Endothelial cell of umbilical vein (primary cell): ENCODE data around the gene TLR8. TPM values are rescaled to one million over a fixed set of nuclear protein-coding genes. Genes with fewer than 3 reads are reported as not detected.
A peak's percentile ranks its signal among the peaks of the same experiment; 100 is the strongest.

Experiments
- BruUV-seq: library from RNA; stranded (reverse); fragments of 400-500 nt; replicated peaks from 2 replicates; lab custom pipeline; 2021; lab: Mats Ljungman, UMichigan
- CTCF ChIA-PET: fragments of 300-600, 350-600 bp; sonication (Branson Sonifier 250); formaldehyde crosslinking; loops from one replicate; lab custom pipeline; 2021; ENCODE audit warnings: antibody characterized with exemption, inconsistent platforms; lab: Charles Lee
- POLR2A ChIA-PET: fragments of 300-600, 350-600 bp; sonication (Branson Sonifier 250); formaldehyde crosslinking; loops from one replicate; lab custom pipeline; 2021; ENCODE audit warnings: antibody characterized with exemption, inconsistent platforms; lab: Charles Lee
- DNase-seq: peaks from one replicate; pipeline ENCODE4 v3.0.0-alpha.2; 2011; ENCODE audit warnings: low read depth, low spot score
- FAIRE-seq: peaks from 2 replicates; lab custom pipeline; 2011; peaks lifted over from hg19 to GRCh38; lab: Jason Lieb, UNC
- H2AFZ ChIP-seq: 2 replicates; pipeline ENCODE4 v1.6.0; 2012; ENCODE audit warnings: low read depth, low read length, control low read depth, inconsistent platforms
- H3K27ac ChIP-seq: 2 replicates; pipeline ENCODE4 v1.5.1; 2011; ENCODE audit warnings: low read depth, mild to moderate bottlenecking, control low read depth, low read length, moderate library complexity; ENCODE audit not compliant: insufficient read depth
- H3K27me3 ChIP-seq, 2 experiments: 2 replicates each; pipeline versions ENCODE4 v1.6.0 to v1.6.1; 2011; ENCODE audit warnings: low read length in 2 of 2, mixed read lengths in 1 of 2; ENCODE audit not compliant: control insufficient read depth in 2 of 2, insufficient read depth in 2 of 2
- H3K36me3 ChIP-seq, 2 experiments: 2 replicates in 1 of 2; 3 replicates in 1 of 2; pipeline ENCODE4 v1.5.1; 2011; ENCODE audit warnings: low read length in 2 of 2, mild to moderate bottlenecking in 1 of 2, moderate library complexity in 1 of 2; ENCODE audit not compliant: control insufficient read depth in 2 of 2, insufficient read depth in 2 of 2; ENCODE audit errors: extremely low read depth in 1 of 2
- H3K4me1 ChIP-seq: 3 replicates; pipeline ENCODE4 v1.5.1; 2011; ENCODE audit warnings: mild to moderate bottlenecking, low read length; ENCODE audit not compliant: control insufficient read depth, insufficient read depth; ENCODE audit errors: extremely low read depth
- H3K4me2 ChIP-seq: 2 replicates; pipeline ENCODE4 v1.6.1; 2011; ENCODE audit warnings: low read length, control low read depth, mixed read lengths; ENCODE audit not compliant: insufficient read depth
- H3K4me3 ChIP-seq, 3 experiments: fragments of 200-600 bp in 1 of 3; sonication (generic), shearing (Covaris generic) in 1 of 3; replicated peaks in 1 of 3; 2 replicates each; pipeline ENCODE4 v1.5.1; 2011 to 2016; ENCODE audit warnings: control low read depth in 3 of 3, low read length in 3 of 3, mild to moderate bottlenecking in 2 of 3, inconsistent platforms in 1 of 3, low read depth in 1 of 3, moderate library complexity in 1 of 3; ENCODE audit not compliant: insufficient read depth in 1 of 3
- H3K79me2 ChIP-seq: 2 replicates; pipeline ENCODE4 v1.6.0; 2012; ENCODE audit warnings: low read length, inconsistent platforms; ENCODE audit not compliant: control insufficient read depth, insufficient read depth
- H3K9ac ChIP-seq: replicated peaks from 2 replicates; pipeline ENCODE3; 2011; ENCODE audit warnings: low read length, control low read depth; ENCODE audit not compliant: insufficient read depth; ENCODE audit errors: extremely low read depth
- H3K9me1 ChIP-seq: replicated peaks from 3 replicates; pipeline ENCODE4 v1.6.0; 2011; ENCODE audit warnings: mild to moderate bottlenecking, low read length; ENCODE audit not compliant: control insufficient read depth, insufficient read depth; ENCODE audit errors: extremely low read depth
- H3K9me3 ChIP-seq: replicated peaks from 2 replicates; pipeline ENCODE4 v1.5.1; 2012; ENCODE audit warnings: low read length, inconsistent platforms; ENCODE audit not compliant: control insufficient read depth, insufficient read depth
- H4K20me1 ChIP-seq: replicated peaks from 2 replicates; pipeline ENCODE3; 2011; ENCODE audit warnings: mild to moderate bottlenecking, low read length; ENCODE audit not compliant: control insufficient read depth, insufficient read depth; ENCODE audit errors: extremely low read depth
- EZH2 ChIP-seq: IDR thresholded peaks from 2 replicates; pipeline ENCODE4 v1.6.1; 2012; ENCODE audit warnings: borderline replicate concordance, low read depth, mild to moderate bottlenecking, moderate library complexity, low read length, inconsistent platforms; ENCODE audit not compliant: severe bottlenecking
- FOS ChIP-seq: IDR thresholded peaks from 2 replicates; pipeline ENCODE4 v1.6.1; 2011; ENCODE audit warnings: mild to moderate bottlenecking, low read length, moderate library complexity, borderline replicate concordance; ENCODE audit not compliant: insufficient read depth
- JUN ChIP-seq: IDR thresholded peaks from 2 replicates; pipeline ENCODE4 v1.6.1; 2011; ENCODE audit warnings: borderline replicate concordance, low read depth; ENCODE audit not compliant: insufficient read length, insufficient read depth
- MYC ChIP-seq: IDR thresholded peaks from one replicate; pipeline ENCODE4 v1.6.1; 2011; ENCODE audit warnings: mild to moderate bottlenecking, low read depth, low read length
- POLR2AphosphoS5 ChIP-seq: IDR thresholded peaks from 2 replicates; pipeline ENCODE4 v1.6.1; 2012; ENCODE audit warnings: low read depth, mild to moderate bottlenecking, control low read depth, low read length, moderate library complexity; ENCODE audit not compliant: insufficient read depth
- dilution Hi-C: fragments of 300-500 bp; cut with MboI; formaldehyde crosslinking; loops from one replicate; pipeline ENCODE4 v1.15.0; 2019; ENCODE audit warnings: low sequenced_read_pairs; ENCODE audit not compliant: extremely low pct_ligation_motif_present
- intact Hi-C: fragments of 100-400 bp; cut with micrococcal nuclease; formaldehyde crosslinking; loops from one replicate; pipeline ENCODE4 v1.10.0; 2022
- polyA plus RNA-seq, 4 experiments: library from polyadenylated mRNA; depleted of rRNA in 3 of 4; stranded (reverse) in 3 of 4; unstranded in 1 of 4; fragments of >200 nt; gene quantifications; 2 replicates each; pipeline versions ENCODE4 v1.2.1 to v1.2.3, GENCODE V29; 2011 to 2012; ENCODE audit warnings: missing spikeins in 1 of 4
- total RNA-seq: library from RNA; stranded (reverse); gene quantifications from 2 replicates; pipeline ENCODE4 v1.2.3, GENCODE V29; 2021
- TF ChIP-seq, protein P1 (sequence below): IDR thresholded peaks from 2 replicates; pipeline ENCODE4 v1.6.1; 2011; ENCODE audit not compliant: insufficient read depth, insufficient read length

The TLR8 gene
- total and polyA plus RNA-seq, 2 donors (not counting 3 experiments of a cell fraction or from before 2014, with no cell fraction given): not detected

DNA sequence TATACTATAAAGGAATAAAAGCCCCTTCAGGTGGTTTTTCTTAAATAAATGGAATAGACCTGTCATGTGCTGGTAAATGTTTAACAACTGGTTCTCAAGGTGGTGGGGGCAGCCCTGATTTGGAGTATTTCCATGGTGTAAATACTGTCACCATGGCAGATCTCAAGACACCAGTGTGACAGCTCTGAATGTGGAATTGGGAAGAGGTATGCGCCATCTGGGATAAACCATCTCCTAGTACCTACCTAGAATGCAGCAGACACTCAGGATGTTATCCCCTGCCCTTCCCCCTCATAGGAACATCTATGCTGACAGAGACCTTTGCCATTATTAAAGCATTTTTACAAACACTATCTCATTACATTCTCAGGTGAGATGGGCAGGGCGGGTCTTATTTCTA, 42.1 kb downstream of the TLR8 start:
- POLR2A ChIA-PET: interaction anchor here (1.6 to 2.6 kb wide), 2 partner anchors 27 to 30 kb away, joined by 5 to 9 read pairs; partner anchors contain the start of gene TMSB4X

DNA sequence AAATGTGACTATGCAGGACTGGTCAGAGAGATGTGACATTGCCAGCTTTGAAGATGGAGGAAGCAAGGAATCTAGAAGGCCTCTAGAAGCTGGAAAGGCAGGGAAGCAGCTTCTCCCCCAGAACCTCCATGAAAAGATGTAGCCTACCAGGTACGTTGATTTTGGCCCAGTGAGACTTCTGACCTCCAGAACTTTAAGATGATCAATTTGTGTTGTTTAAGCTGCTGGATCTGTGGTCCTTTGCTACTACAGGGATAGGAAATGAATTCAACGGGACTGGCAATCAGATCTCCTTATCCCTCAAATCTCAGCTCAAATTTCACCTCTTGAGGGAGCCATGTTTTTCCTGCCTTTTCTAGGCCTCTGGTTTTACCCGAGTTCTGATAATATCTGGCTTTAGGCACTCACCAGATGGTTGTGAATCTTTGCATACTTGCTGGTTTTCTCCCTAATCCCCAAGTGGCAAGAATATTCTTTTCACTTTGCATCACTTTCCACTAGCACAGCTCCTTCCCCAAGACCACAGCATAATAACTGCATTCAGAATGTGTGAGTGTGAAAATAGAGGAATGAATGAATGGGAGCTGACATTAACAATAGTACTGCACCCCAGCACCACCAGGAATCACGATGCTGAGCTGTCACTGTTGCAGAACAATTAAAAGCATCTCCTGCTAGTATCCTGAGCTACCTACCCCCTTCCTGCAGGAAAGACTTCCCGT, 42.9 kb downstream of the TLR8 start:
- intact Hi-C loops (loop anchor here (5.0 kb wide), 2 partner anchors 788 to 1083 kb away; no protein-coding TSS in a partner anchor), dilution Hi-C loops (no loop called here)
- Histone ChIP-seq H3K4me3 (no peak overlapping the region), H3K36me3 (no peaks in the 10 kb centered on the region), H3K9me3 (no peaks in the 10 kb centered on the region), H3K27ac (peak overlapping the region; percentile 82), H3K9ac (peak overlapping the region; percentile 54), H3K4me2 (peak overlapping the region; percentile 17), H3K79me2 (no peaks in the 10 kb centered on the region), H2AFZ (peak overlapping the region; percentile 31), H3K4me1 (peaks cover 27% of the 10 kb centered on the region), H4K20me1 (no peaks in the 10 kb centered on the region), H3K27me3 (no peaks in the 10 kb centered on the region), H3K9me1 (no peaks in the 10 kb centered on the region)
- TF ChIP-seq EZH2 (no peak), POLR2AphosphoS5 (no peak), FOS (no peak), JUN (no peak), MYC (no peak)
- ChIA-PET POLR2A (interaction anchor here (1.6 to 2.6 kb wide), 2 partner anchors 26 to 29 kb away, joined by 5 to 9 read pairs; partner anchors contain the start of gene TMSB4X), CTCF (interaction anchor here (1.1 to 2.6 kb wide), 2 partner anchors 228 to 539 kb away, joined by 3 to 6 read pairs; no protein-coding TSS in a partner anchor)
- FAIRE-seq (no peak), DNase-seq (no peak)
- BruUV-seq: no TSS peak

More for the DNA sequence above, 42.1 kb downstream of the TLR8 start:
- H3K9ac ChIP-seq: no peak overlapping the region
- no peaks in the 10 kb centered on the region for H3K9me3 ChIP-seq
- H2AFZ ChIP-seq: no peak overlapping the region
- no peaks in the 10 kb centered on the region for H3K9me1 ChIP-seq
- TF ChIP-seq, protein P1, sequence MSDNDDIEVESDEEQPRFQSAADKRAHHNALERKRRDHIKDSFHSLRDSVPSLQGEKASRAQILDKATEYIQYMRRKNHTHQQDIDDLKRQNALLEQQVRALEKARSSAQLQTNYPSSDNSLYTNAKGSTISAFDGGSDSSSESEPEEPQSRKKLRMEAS: no peak
- TF ChIP-seq JUN: no peak
- TF ChIP-seq FOS: no peak
- no peak for TF ChIP-seq POLR2AphosphoS5
- TF ChIP-seq EZH2: no peak
- no peaks in the 10 kb centered on the region for H3K36me3 ChIP-seq
- CTCF ChIA-PET: interaction anchor here (2.6 kb wide), 1 partner anchor 540 kb away, joined by 6 read pairs; no protein-coding TSS in a partner anchor
- H3K79me2 ChIP-seq: no peaks in the 10 kb centered on the region
- H3K4me1 ChIP-seq: peaks cover 27% of the 10 kb centered on the region
- no peaks in the 10 kb centered on the region for H4K20me1 ChIP-seq
- H3K27ac ChIP-seq: no peak overlapping the region
- H3K4me2 ChIP-seq: no peak overlapping the region
- FAIRE-seq: no peak
- BruUV-seq: no TSS peak
- intact Hi-C loops (loop anchor here (5.0 kb wide), 2 partner anchors 789 to 1084 kb away; no protein-coding TSS in a partner anchor), dilution Hi-C loops (no loop called here)
- no peak overlapping the region for H3K4me3 ChIP-seq
- DNase-seq: no peak
- no peaks in the 10 kb centered on the region for H3K27me3 ChIP-seq
